Colonic mucosa (tissue), 4 donors: ENCODE data around the gene SH3BP2. TPM values are rescaled to one million over a fixed set of nuclear protein-coding genes. Genes with fewer than 3 reads are reported as not detected.

Experiments
- DNase-seq: peaks from one replicate; pipeline ENCODE4 v3.0.0-alpha.2; 2020
- H3K27ac ChIP-seq: fragments of 200-600 bp; one replicate; pipeline ENCODE4 v1.8.0; 2021
- H3K27me3 ChIP-seq: fragments of 200-600 bp; one replicate; pipeline ENCODE4 v1.8.0; 2021
- H3K36me3 ChIP-seq: fragments of 200-600 bp; one replicate; pipeline ENCODE4 v1.8.0; 2021
- H3K4me1 ChIP-seq: fragments of 200-600 bp; one replicate; pipeline ENCODE4 v1.8.0; 2021; ENCODE audit warnings: mild to moderate bottlenecking
- H3K4me3 ChIP-seq: fragments of 200-600 bp; one replicate; pipeline ENCODE4 v1.8.0; 2021
- H3K9ac ChIP-seq, 2 donors: one replicate each; pipeline ENCODE4 v1.7.0; 2013; ENCODE audit warnings: control low read depth in 2 of 2, low read depth in 2 of 2, low read length in 2 of 2
- H3K9me3 ChIP-seq: fragments of 200-600 bp; one replicate; pipeline ENCODE4 v1.8.0; 2021
- CTCF ChIP-seq: fragments of 200-600 bp; IDR thresholded peaks from one replicate; pipeline ENCODE4 v1.8.0; 2022; ENCODE audit warnings: antibody characterized with exemption, mild to moderate bottlenecking
- intact Hi-C: fragments of 100-400 bp; cut with DNase I; formaldehyde crosslinking; loops from one replicate; pipeline ENCODE4 v1.14.1; 2022
- total RNA-seq, 2 donors: library from RNA; stranded (reverse); fragmentation: NEBNext Ultra II Directional in 1 of 2; extraction: Animal tissue kit (Norgen Biotek cat#: 25700) in 1 of 2; gene quantifications; one replicate each; pipeline ENCODE4 v1.2.1, GENCODE V29; 2021
- donor health status: healthy.
- donor health status: DM: no; HTN: no; CAD: no.
- donor health status: DM: no; HTN: no; CAD: no.

The SH3BP2 gene
- total RNA-seq, 2 donors from 2014 or later, result 62.2 to 70.8 TPM

DNA sequence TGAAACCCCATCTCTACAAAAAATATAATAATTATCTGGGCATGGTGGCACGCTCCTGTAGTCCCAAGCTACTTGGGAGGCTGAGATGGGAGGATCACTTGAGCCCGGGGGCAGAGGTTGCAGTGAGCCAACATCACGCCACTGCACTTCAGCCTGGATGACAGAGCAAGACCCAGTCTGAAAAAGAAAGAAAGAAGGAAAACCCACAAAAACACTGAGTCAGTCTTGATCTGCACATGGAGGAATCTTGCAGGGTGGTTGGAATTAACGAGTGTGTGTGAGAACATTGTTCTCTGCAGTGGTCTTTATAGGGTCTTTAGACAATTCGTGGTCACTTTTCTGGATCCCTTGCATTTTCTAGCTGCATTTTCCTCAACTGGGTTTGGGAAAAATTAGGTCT, 74.0 kb downstream of the SH3BP2 start:
- no peaks in the 10 kb centered on the region for H3K36me3 ChIP-seq
- H3K4me1 ChIP-seq, result peaks cover 23% of the 10 kb centered on the region
- no peak overlapping the region for H3K4me3 ChIP-seq
- no peak for DNase-seq
- TF ChIP-seq CTCF, result no peak
- intact Hi-C loops, result no loop called here
- no peaks in the 10 kb centered on the region for H3K27me3 ChIP-seq
- no peaks in the 10 kb centered on the region for H3K9me3 ChIP-seq
- H3K27ac ChIP-seq, result no peak overlapping the region
- no peak overlapping the region for H3K9ac ChIP-seq

- Histone ChIP-seq H3K27me3 (no peaks in the 10 kb centered on the region), H3K36me3 (no peaks in the 10 kb centered on the region), H3K9me3 (no peaks in the 10 kb centered on the region), H3K9ac (peak overlapping the region in 1 of 2 donors; percentile 32), H3K27ac (peak overlapping the region; percentile 10), H3K4me3 (no peak overlapping the region), H3K4me1 (peaks cover 13% of the 10 kb centered on the region)
- intact Hi-C loops, result no loop called here
- no peak for TF ChIP-seq CTCF
- DNase-seq, result no peak
Measured at GRCh38 chr4:2867758-2868491, 75.0 kb downstream of the SH3BP2 start.

- Histone ChIP-seq H3K4me3 (no peak overlapping the region), H3K9me3 (no peaks in the 10 kb centered on the region), H3K36me3 (no peaks in the 10 kb centered on the region), H3K27me3 (no peaks in the 10 kb centered on the region), H3K4me1 (peaks cover 10% of the 10 kb centered on the region), H3K27ac (no peak overlapping the region), H3K9ac (peak overlapping the region in 1 of 2 donors; percentile 32)
- TF ChIP-seq CTCF, result no peak
- DNase-seq, result no peak
- intact Hi-C loops, result no loop called here
Measured at GRCh38 chr4:2868877-2869487, 76.1 kb downstream of the SH3BP2 start.

GRCh38 chr4:2869659-2870058, 76.8 kb downstream of the SH3BP2 start:
- no peak for DNase-seq
- Histone ChIP-seq H3K4me1 (peaks cover 10% of the 10 kb centered on the region), H3K9me3 (no peaks in the 10 kb centered on the region), H3K27ac (no peak overlapping the region), H3K27me3 (no peaks in the 10 kb centered on the region), H3K36me3 (no peaks in the 10 kb centered on the region), H3K9ac (peak overlapping the region; percentile 31 to 37), H3K4me3 (no peak overlapping the region)
- no peak for TF ChIP-seq CTCF
- intact Hi-C loops, result no loop called here

DNA sequence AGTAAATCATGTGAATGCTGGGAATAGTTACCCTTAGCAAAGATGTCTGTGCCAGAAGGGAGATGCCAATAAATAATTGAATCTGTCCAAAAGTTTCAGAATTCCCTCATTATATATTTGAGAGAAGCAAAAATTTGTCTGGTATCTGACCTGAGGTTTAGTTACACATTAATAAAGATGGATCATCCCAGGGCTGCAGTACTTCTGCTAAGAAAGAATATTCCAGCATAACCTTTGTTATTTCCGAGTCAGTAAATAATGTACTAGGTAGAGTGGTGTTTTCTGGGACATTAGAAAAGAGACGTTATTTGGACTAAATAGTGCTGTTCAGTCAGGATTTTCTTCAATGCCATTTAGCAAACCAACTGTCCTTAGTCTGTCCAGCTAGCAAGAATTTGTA, 77.2 kb downstream of the SH3BP2 start:
- no peaks in the 10 kb centered on the region for H3K27me3 ChIP-seq
- no peak for TF ChIP-seq CTCF
- H3K9ac ChIP-seq, result peak overlapping the region in 1 of 2 donors; percentile 37
- H3K4me3 ChIP-seq, result no peak overlapping the region
- intact Hi-C loops, result no loop called here
- no peaks in the 10 kb centered on the region for H3K9me3 ChIP-seq
- no peak overlapping the region for H3K27ac ChIP-seq
- no peaks in the 10 kb centered on the region for H3K36me3 ChIP-seq
- no peak for DNase-seq
- peaks cover 10% of the 10 kb centered on the region for H3K4me1 ChIP-seq
